Measurements from ENCODE around the gene KAZN. TPM values are rescaled to one million over a fixed set of nuclear protein-coding genes. Genes with fewer than 3 reads are reported as not detected.

Gene KAZN
- total RNA-seq, 1 donor from 2014 or later = 0.60 TPM

DNA sequence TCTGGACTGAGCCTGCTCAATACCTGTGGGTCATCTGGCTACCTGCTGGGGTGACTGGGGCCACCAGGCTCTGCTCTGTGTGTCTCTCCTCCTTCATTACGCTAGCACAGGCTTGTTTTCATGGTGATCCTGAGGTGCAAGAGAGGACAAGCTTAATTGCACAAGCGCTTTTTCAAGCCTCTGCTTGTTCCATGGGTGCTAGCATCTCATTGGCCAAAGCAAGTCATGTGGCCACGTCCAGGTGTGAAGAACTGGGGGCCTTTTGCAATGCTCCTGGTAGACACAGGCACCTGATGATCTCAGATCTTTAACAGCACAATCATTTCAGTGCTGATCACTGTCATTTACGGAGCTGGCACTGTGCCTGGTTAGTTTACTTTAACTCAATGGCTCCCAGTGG, 114.6 kb downstream of the KAZN start:
- DNase-seq (ENCODE audit: low read depth in 2 of 2) = no peak

- DNase-seq (ENCODE audit: low read depth in 2 of 2) = no peak
Measured at GRCh38 chr1:14715266-14715665, 116.8 kb downstream of the KAZN start.

- no peak for DNase-seq (ENCODE audit: low read depth in 2 of 2)
Measured at GRCh38 chr1:14715802-14716201, 117.3 kb downstream of the KAZN start.

GRCh38 chr1:14716474-14716873, 118.0 kb downstream of the KAZN start:
- DNase-seq (ENCODE audit: low read depth in 2 of 2) = no peak

GRCh38 chr1:14718476-14718875, 120.0 kb downstream of the KAZN start:
- DNase-seq (ENCODE audit: low read depth in 2 of 2) = no peak

- DNase-seq (ENCODE audit: low read depth in 2 of 2) = no peak
Measured at GRCh38 chr1:14723401-14723800, 124.9 kb downstream of the KAZN start.

DNA sequence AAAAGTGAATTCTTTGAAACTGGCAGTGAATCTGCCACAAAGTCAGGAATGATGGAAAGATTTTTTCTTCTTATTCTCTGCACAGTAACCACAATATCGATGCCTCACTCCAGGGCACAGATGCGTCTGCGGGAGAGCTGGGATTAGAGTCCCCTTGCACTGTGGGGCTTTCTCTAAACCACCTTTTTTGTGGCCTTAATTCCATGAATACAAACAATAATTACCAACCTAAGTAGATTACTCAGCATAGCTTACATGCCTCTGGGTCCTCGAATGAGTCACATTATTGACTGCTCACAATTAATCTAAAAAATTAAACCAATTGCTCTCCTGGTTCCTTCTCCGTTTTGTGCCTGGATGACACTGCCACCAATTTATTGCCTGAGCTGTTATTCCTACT, 125.8 kb downstream of the KAZN start:
- DNase-seq (ENCODE audit: low read depth in 2 of 2) = no peak

- no peak for DNase-seq (ENCODE audit: low read depth in 2 of 2)
Measured at GRCh38 chr1:14724678-14725077, 126.2 kb downstream of the KAZN start.

DNA sequence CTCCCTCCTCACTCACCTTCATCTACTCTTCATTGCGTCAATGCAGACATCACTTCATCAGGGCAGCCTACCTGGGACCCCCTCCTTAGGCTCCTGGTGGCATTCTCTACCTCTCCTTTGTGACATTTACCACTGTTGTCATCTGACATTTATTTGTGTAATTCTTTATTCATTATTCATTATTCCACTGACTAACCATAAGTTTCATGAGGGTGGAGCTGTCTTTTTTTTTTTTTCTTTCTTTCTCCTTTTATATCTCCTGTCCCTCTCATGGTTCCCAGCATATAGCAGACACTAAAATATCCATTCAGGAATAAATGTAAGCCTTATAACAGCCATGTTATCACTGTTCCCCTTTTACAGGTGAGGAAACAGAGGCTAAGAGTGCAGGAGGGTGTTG, 126.8 kb downstream of the KAZN start:
- DNase-seq (ENCODE audit: low read depth in 2 of 2) = no peak

DNA sequence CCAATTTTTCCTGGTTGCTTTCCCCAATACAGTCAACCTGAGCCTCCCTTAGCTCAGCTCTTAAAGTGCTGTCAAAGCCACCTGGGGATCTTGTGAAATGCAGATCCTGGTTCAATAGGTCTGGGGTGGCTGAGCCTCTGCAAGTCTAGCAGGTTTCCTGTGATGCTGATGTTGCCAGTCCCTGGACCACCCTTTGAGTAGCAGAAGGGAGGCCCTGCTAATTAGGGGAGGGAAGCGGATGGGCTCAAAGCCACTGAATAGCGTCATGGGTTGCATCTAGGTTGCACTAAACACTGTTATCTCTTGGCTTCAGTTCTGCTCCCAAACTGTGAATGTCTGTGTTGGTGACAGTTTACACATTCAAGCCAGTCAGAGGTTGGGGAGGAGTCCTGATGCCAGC, 127.2 kb downstream of the KAZN start:
- DNase-seq (ENCODE audit: low read depth in 2 of 2) = no peak

GRCh38 chr1:14726606-14727005, 128.1 kb downstream of the KAZN start:
- no peak for DNase-seq (ENCODE audit: low read depth in 2 of 2)

GRCh38 chr1:14728516-14728915, 130.0 kb downstream of the KAZN start:
- no peak for DNase-seq (ENCODE audit: low read depth in 2 of 2)

GRCh38 chr1:14732728-14733047, 134.2 kb downstream of the KAZN start:
- DNase-seq (ENCODE audit: low read depth in 2 of 2) = no peak

GRCh38 chr1:14733048-14733778, 134.7 kb downstream of the KAZN start:
- DNase-seq (ENCODE audit: low read depth in 2 of 2) = no peak

DNA sequence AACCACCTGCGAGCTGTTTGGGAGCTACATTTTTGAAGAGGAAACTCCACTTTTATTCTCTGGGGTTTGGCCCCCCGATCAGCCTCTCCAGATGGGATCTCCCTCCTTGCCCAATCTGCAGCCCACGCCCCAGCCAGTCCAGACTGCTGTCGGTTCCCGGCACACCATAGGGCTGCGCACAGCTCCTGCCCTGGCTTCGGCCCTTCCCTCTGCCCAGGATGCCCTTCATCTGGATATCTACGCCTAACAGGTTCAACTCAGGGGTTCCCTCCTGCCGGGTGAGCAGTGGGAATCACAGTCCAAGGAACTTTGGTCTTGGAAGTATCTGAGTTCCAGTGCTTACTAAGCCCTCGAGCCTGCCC, 135.3 kb downstream of the KAZN start:
- DNase-seq (ENCODE audit: low read depth in 2 of 2) = no peak

GRCh38 chr1:14735841-14736240, 137.4 kb downstream of the KAZN start:
- DNase-seq (ENCODE audit: low read depth in 2 of 2) = no peak

DNA sequence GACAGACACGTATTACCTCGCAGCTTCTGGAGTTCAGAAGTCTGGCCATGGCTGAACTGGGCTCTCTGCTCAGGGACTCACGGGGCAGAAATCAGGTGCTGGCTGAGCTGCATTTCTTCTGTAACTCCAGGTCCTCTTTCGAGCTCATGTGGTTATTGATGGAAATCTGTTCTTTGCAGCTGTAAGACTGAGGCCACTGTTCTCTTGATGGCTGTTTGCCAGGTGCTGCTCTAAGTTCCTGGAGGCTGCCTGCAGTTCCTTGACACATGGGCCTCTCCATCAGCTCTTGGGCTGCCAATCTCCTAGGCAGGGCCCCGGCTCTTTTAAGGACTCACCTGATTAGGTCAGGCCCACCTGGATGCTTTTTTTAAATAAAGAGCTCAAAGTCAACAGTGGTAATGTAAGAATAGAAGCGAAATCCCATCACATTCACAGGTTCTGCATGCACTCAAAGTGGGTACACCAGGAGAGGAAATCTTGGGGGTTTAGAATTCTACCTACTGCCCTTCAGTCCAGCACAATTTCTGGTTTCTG, 139.1 kb downstream of the KAZN start:
- no peak for DNase-seq (ENCODE audit: low read depth in 2 of 2)

DNA sequence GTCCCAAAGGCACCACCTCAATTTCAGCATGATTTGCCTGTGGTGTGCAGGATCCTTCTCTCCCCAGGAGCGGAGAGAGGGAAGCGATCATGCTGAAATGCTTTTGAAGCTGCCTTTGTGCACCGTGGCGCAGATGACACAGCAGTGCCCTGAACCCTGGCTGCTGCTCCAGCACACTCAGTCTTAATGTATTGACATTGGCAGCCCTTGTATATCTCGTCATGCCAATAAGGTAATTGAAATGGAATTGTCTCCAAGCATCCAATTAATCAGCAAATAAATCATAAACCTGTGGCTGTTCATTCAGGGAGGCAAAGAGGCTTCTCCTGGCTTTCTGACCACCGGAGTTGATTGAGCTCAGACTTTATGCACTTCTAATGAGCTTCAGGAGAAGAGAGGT, 139.8 kb downstream of the KAZN start:
- no peak for DNase-seq (ENCODE audit: low read depth in 2 of 2)

- no peak for DNase-seq (ENCODE audit: low read depth in 2 of 2)
Measured at GRCh38 chr1:14738647-14739046, 140.2 kb downstream of the KAZN start.

- no peak for DNase-seq (ENCODE audit: low read depth in 2 of 2)
Measured at GRCh38 chr1:14739082-14739832, 140.8 kb downstream of the KAZN start.

DNA sequence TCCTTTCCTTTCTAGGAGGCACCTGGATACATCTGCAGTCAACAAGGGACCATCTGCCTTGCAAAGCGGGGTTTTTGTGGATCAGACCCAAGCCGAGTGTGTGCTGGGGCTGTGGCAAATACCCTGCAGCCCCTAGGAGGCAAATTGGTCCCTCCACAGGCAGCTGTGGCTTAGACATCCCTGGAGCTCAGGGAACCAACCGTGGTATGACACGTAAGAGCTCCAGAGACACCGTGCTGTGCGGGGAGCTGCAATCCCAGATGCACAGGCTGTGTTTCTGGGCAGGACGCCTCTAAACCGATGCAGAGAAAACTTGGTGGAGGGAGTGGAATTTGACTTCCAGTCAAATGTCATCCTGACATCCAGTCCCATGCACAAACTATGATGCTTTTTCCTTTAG, 141.5 kb downstream of the KAZN start:
- no peak for DNase-seq (ENCODE audit: low read depth in 2 of 2)

DNA sequence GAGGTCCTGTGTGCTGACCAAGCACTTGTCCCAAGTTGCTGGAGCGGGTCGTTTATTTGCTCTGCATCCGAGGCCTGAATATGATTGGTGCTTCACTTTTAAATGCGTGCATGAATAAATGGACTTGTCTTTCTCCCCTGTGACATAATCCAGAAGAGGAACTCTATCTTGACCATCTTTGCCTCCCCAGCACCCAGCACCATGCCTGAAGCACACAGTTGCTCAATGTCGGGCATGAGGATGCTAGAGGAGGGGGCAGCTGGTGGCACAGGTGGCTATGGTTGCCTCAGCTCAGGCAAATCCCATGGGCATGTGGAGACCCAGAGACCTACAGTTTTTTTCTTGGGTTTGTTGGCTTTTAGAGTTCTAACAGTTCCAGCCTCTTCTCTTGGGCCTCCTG, 142.6 kb downstream of the KAZN start:
- DNase-seq (ENCODE audit: low read depth in 2 of 2) = no peak

GRCh38 chr1:14741532-14741931, 143.0 kb downstream of the KAZN start:
- DNase-seq (ENCODE audit: low read depth in 2 of 2) = no peak
